Measurements from ENCODE around the gene RNF220.

The RNF220 gene

DNA sequence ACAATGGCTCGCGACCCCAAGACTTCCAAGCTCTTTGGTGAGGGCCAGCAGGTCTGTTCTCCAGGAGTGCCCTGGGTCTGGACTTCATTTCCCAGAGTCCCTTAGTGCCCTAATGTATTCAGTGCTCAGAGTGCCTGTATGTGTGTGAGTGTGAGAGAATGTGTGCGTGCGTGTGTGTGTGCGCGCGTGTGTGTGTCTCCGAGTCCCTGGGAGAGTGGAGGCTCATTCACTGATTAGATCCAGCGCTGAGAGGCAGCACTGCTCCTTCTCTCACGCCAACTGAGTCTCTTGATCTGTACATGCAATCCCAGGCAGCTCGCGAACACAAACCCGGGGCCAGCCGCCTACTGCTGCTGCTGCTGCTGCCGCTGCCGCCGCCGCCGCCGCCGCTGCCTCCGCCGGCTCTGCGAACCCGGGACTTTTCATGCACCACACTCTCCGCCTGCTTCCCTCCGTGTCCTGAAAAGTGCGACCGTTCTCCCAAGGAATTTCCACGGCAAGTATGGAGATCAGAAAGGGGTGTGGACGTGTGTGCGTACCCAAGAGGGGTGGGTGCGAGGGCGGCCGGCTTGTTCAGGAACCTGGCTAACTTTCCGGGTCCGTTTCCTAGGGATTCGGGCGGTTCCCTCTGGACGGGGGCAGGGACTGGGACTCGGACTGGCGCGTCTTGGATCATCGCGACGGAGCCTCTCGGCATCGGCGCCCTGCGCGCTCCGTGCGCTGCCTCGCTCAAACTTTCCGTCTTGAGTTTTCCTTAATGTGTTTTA lies at the start of gene RNF220:
TSS of gene RNF220 (plus strand) at position 225 of the 767 bp plus-strand sequence.
- peak; percentile 60 to 78 (median 61) for DNase-seq

DNA sequence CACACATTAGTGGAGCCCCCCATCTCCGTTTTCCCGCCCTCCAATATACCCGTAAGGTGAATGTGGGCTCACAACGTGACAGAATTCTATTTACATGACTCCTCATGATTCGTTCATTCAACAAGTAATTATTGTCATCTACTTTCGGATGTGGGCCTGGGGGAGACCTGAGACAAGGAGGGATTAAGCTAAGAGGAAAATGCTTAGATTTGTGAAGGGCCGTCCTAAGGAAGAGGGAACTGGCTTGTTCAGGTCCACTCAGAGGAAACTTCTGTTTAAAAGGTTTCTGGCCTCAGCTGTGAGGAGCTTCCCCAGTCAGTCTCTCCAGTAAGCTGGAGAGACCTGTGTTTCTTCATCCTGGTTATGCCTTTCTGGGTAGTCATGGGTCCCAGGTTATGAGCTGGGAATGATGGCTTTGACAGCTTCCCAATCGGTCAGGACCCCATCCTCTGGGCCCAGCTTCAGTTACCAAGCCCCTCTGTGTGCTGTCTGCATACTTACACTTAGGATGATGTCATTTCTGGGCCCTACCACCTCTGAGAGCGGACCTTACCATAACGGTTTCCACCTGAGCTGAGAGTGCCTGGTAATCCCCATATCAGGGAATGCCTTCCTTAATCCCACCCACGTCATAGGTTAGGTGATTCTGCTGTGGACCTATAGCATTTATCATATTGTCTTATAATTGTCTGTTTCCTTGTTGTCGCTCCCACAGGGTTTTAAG lies 49.3 kb upstream of the RNF220 start:
- DNase-seq = no peak

DNA sequence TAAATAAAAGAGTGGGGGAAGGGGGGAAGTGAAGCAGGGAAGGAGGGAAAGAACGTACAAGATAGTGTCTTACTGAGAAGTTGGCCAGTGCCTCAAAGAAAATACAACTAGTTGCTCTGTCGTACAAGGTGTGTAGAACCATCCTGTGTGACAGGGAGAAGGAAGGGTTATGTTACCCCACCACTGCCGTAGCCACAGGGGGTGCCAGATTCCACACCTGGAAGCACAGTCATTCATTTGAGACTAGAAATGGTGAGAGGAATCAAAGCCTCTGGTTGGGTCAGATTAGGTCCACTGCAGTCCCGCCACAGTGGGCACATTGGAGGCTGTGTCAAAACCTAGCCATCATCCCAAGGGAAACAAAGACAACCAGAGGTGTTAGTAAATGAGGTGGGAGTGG lies 47.3 kb upstream of the RNF220 start:
- DNase-seq = no peak

DNA sequence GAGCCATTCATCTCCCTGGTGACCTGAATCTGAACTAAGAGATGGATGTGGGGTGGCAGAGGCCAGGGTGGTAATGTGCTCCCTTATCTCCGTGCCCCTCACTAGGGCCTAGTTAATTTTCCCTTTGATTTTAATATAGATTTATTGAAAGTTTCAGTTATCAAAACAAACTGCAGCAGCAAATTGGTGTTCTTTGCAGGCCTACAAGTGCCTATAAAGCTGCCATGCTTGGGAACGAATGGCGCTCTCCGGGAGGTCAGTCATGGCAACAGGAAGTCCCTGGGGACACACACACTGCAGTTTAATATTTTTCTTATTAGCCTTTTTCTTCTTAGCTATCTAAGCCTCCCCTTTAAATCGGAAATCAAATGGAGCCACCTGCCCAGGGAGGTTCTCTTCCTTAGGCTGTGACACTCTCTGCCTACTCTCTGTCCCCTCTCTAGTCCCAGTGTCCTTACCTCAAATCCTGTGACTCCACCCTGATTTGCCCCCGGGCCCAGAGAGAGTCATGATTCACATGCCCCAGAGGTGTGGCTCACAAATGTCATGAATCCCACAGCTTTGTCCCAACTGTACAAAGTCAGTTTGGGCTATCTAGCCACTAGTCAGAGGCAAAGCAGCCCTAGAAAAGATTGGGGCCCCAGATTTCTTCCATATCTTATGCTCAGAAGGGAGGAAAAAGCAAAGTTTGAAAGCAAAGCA lies 45.7 kb upstream of the RNF220 start:
- no peak for DNase-seq

DNA sequence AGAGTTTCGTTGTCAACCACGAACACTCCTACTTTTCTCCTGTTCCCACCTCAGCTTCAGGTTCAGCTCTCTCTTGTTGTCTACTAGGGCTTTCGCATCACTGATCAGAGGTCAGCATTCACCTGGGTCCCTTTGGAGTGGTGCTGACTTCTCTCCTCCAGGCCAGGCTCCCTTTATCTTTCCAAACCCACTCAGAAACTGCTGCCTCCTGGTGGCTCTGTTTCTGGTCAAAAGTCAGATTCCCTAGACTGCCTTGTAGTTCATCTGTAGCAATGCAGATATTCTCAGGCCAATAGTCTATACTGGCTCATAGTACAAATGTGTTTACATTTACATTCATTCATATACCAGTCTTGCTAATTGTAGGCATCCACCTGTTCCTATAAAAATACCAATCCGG lies 43.6 kb upstream of the RNF220 start:
- DNase-seq = no peak

DNA sequence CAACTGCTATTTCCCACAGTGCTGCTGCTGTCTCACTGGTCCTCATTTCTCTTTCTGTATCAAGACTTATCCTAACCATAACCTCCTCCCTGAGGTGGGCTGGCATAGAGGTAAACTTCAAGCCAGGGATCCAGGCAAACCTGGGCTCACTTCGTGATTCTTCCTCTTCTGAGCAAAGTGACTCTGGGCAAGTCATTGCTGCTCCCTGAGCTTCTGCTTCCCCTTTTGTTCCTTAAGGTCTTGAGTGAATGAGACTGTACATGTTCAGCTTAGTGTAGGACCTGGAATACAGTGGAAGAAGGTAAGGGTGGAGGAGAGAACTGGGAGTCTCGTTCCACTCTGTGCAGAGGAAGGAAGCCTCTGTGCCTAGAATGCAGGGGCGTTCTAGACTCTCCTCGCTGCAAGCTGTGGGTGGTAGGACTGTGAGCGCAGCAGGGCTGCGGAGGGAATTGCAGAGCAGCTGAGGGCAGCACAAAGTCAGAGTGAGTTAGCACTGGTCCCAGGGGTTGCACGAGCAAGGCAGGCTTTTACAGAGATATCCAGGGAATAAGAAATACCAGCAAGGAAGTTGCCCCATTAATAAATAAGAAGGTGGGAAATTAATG lies 38.6 kb upstream of the RNF220 start:
- peak; percentile 22 to 28 (median 24) for DNase-seq

DNA sequence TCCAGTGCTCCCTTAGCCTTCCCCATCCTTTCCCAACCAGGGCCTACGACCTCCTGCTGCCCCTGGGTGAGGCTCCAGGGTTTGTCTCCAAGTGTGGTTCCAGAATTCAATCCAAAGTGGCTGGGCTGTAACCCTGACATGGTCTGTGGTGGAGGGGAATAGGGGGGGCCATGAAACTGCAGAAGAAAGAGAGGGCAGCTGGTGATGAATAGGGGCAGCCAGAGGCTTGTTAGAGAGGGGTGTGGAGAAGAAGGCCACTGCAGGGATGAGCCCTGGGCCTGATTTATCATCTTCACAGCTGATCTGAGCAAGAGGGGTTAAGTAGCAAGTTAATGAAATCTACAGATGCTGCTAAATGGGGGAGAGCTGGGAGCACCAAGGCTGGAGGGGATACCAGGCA lies 37.1 kb upstream of the RNF220 start:
- DNase-seq = no peak

DNA sequence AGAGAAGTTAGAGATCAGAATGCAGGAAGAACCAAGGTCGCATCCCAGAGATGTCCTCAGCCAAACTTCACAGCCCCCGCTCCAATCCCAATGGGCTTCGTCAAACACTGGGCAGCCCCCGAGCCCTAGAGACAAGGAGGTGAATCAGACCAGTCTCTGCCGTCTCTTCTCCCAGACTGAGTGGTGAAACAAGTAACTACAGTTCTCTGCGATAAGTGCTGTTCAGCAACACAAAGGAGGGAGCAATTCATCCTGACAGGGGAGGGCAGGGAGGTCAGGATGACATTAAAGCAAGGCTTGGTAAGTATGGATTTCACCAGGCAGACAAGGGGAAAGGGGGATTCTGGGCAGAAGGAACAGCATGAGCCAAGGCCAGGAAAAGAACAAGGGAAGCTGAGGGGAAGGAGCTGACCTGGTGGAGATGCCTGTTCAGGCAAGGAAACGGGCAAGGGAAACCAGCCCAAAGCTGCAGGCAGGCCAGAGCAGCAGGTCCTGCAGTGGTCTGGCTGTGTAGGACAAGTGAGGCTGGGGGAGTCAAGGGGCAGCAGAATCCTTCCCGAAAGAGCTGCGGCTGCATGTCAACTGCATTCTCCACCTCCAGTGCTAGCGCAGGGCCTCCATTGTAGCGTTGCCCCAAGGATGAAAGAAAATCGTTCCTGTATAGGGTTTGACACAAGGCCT lies 36.4 kb upstream of the RNF220 start:
- DNase-seq = no peak

DNA sequence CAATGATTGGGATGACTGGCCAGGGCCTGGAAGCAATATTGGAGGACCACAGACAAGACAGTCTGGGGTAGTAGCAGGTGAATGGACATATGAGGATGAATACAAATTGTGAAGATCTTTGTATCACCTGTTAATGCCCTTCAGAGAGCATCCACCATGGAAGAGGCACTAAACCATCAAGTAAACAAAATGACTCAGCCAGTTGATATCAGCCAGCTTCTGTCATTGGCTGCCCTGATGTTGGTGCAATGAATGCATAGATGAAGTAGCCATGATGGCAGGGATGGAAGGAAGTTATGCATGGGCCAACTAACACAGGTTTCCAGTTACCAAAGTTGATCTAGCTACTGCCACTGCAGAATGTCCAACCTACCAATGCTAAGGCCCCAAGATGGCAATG lies 33.8 kb upstream of the RNF220 start:
- DNase-seq = no peak

DNA sequence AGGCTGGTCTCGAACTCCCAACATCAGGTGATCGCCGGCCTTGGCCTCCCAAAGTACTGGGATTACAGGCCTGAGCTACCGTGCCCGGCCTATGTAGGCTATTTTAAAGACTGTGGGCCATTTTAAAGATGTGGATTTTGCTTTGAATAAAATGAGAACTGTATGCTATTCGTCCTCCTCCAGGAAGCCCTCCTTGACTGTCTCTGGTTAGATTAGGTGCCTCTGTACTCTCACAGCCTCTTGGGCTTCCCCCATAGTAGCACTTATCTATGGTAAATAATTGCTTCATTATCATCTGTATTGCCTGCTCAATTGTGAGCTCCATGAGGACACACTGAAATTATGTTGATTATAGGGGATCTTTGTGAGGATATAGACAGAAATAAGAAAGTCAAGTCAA lies 29.5 kb upstream of the RNF220 start:
- DNase-seq = no peak

DNA sequence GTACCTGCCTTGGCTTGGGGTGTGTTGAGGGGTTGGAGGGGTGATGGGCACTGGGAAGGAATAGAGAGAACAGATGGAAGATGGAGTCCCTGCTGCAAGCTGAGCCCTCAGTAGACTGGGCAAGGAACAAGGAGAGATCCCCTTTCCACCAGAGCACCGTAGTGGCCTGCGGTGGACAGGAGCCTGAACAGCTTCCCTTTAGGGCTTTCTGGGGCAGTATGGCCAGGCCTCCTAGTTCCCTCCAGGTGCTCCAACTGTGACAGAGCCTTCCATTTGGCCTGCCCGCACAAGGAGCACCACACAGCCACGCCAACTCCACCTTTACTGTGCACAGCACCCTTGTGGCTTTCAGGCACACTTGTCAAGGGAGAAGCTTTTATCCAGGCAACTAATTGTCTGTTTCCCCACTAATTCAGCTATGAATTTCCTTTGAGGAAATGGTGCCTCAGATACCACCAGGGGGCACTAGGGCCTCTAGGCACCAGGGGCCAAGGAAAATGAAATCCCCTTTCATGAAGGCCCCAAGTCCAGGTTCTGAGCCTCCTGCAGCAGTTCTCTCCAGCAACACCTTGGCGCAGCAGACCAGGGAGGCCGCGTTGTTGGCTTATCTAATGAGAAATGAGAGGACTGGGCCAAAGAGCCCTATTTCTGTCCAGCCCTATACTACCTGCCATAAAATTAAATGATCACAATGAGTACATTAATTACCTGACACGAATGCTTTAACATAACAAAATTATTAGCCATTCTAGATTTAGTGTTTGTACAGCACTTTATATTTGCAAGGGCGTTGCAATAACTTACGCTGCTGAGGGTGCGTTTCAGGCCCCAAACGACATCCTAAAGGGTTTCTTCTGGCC lies 26.9 kb upstream of the RNF220 start:
- peak; percentile 82 to 89 (median 88) for DNase-seq

DNA sequence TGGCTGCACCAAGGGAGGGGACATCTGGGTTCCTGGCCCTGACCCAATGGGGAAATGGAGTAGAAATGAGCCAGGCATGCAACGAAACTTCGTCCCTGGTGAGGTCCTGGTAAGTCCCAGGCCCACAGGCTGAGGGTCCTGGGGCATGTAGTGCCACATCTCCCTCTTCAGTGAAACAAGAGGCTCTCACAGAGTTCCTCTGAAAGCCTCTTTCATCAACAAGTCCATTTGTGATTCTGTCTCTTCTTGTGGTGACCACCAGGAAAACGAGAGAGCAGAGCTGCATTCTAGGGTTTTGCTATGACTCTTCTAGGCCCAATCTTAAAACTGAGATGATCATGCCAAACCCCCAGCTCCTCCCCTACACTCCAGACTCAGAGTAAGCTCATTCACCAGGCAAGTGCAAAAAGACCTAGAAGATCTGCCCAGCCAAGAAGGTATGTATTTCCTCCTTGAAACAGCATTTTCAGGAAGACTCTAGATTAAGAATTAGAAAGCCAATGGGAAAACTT lies 24.3 kb upstream of the RNF220 start:
- no peak for DNase-seq

DNA sequence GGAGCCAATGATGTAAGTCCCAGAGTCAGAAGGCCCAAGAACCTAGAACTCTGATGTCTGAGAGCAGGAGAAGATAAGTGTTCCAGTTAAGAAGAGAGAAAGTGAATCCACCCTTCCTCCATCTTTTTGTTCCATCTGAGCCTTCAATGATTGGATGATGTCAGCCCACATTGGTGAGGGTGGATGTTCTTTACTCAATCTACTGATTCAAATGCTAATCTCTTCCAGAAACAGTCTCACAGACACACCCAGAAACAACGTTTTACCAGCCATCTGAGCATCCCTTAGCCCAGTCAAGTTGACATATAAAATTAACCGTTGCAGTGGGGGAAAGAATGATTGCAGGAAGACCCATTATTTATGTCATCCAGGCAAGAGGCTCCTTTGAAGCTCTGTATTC lies 16.5 kb upstream of the RNF220 start:
- no peak for DNase-seq

DNA sequence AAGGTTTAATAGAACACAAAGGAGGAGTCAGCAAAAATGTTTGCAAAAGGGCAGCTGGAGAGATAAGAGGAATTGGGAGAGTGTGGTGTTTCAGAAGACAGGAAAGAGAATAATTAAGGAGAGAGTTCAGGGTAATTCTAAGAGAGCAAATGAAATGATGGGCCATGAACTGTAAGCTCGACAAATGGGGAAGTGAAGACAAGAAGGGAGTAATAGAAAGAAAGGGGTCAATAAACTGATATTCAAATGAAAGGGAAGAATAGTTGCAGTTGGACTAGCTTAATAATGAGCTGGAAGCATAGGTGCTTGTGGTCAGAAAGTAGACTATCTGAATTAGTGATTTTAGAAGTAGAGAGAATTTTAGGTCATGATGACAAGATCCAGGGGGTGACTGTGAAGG lies 15.6 kb upstream of the RNF220 start:
- no peak for DNase-seq

DNA sequence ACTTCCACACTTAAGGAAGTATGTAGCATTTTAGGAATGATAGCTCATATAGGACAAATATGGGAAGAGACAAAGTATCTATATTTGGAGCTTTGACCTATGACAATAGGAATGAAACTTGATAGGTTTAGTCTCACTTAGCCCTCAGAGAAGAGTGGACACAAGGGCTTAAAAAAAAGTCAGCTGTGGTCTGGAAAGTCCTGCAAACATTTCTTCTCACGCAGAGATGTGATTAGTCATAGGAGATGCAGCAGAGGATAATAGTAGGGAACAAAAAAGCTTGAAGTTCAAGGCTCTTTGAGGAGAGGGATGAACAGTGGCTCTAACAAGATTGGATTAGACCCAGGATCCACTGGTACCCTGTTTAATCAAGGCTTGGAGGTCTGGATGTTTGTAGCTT lies 14.8 kb upstream of the RNF220 start:
- DNase-seq = peak; percentile 28 to 71 (median 63)

DNA sequence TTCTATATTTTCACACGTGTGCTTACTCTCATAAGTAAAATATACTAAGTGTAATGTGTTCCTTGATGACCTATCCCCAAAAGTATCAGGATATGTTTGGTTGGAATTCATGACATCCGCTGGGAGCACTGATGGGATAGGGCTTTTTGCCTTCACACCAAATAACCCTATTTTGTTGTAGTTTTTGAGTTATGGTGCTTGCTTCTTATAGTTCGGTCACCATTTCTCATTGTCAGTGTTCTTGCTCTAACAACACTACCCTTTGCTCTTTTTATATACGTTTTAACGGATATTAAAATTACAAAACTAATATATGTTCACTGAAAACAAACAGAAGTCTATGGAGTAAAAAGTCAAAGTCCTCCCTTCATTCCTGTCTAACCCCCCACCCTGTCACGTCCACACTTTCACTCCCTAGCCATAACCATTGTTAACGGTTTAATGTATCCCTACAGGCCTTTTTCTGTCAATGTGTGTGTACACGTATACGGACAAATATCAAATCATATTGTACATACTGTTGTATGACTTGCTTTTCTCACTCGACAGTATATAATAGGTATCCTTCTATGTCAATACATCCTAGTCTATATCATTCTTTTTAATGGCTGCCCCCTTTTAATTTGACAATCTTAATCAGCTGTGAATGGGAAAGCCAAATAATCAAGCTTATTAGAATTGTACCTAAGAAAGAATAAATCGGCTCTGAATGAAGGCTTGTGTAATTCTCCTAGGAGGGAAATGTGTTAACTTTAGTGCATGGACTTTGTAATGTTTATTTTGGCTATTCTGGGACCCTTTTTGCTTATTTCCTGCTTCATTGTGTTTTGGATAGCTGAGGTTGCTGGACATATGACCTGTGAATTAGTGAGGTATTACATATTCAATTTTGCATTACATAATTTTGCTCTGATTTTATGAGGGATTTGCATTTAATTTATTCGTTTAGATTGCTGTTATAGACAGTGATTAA lies 3.5 kb upstream of the RNF220 start:
- no peak for DNase-seq

DNA sequence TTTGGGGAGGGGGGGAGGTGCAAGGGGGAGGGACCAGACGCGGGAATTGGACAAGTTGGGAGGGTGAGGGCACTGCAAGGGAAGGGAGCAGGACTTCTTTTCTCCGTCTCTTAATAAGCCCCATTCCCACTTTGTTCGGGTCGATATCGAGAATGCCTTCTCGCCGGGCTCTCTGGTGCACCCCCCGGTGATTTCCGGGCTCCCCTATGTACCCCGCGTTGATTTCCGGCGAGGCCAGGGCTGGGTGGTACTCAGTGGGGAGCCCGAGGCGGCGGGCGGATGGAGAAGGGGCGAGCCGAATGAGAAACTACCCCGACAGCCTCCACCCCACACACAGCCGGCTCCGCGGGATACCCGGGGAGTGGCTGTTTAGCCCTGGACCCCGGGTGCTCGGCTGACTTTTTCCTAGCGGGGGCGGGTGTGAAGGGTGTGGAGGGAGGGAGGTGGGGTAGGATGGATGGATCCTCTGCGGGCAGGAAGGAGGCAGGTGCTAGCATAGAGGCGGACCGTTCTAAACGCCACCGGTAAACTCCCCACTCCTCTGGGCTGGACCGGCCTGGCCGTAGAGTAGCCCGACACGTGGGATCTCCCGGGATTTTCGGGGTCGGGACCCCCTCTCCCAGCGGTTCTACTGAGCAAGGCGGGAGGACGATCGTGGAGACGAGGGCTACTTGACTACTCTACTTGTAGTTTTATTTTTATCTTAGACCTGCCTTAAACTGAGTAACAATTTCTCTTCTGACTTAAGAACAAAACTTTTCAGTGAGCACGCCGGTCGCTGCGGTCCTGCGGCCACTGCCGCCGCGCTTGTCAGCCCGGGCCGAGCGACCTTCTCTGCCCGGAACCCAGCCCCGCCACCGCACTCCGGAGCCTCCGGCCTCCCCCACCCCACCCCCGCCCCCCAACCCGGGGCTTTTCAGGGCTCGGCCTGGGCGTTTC lies 1.0 kb downstream of the RNF220 start:
- peak; percentile 41 to 63 (median 46) for DNase-seq

DNA sequence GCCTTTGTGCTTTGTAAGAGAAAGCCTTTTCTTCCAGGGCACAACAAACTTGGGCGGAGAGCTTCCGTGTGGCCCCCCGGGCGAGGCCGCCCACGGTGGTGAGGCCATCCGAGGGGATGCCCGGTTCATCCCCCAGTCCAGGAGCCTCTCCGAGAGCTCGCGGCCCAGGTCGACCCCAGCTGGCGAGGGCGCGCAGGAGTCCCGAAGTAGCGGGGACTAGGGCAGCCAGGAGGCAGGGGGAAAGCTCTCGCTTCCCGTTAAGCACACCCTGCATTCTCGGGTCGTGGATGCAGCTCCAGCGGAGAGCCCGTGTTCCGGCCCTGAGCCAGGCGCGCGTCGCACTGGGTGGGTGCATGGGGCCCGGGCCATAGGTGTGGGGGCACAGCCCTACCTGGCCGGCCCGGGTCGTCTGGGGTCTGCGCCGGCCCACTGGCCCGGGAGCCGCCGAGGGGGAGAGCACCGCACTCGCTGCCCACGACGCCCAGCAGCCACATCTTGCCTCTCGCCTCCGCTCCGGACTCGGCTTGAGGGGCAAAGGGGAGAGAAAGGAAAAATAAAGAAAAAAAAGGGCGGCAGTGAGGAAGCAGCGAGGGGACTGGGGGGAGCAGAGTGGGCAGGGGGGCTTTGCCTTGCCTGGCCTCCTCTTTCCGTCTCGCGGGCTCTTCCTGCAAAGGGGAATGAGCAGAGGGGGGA lies 1.8 kb downstream of the RNF220 start:
- DNase-seq = peak; percentile 46 to 61 (median 53)

Data from suppressor macrophage treated with lipopolysaccharide for 1 hour (primary cell).